HepG2 (cell line): Measurements from ENCODE around the gene NEIL1. TPM values are rescaled to one million over a fixed set of nuclear protein-coding genes. Genes with fewer than 3 reads are reported as not detected.
"Not testable (repeated sequence)": the region's sequence is repeated elsewhere in the genome, so short reads cannot be mapped to it uniquely, and the experiment has no call there.

Source experiments
- ATAC-seq: fragments of 200-7000 bp; cut with Tn5 transposase; 3 replicates; pipeline ENCODE4 v1.9.1; 2020; ENCODE audit warnings: mild to moderate bottlenecking, moderate library complexity
- BruUV-seq: library from RNA; stranded (reverse); fragments of 400-500 nt; replicated peaks from 2 replicates; lab custom pipeline; 2021; lab: Mats Ljungman, UMichigan
- CTCF ChIA-PET: fragments of 300-600 bp; formaldehyde crosslinking; extraction: SDS; loops from one replicate; lab custom pipeline; 2021; ENCODE audit warnings: low total read pairs, inconsistent platforms, low intra/inter-chr PET ratio; lab: Yijun Ruan, JAX
- POLR2A ChIA-PET: fragments of 350-600 bp; sonication (Branson Sonifier 250); formaldehyde crosslinking; loops from one replicate; lab custom pipeline; 2020; ENCODE audit warnings: antibody characterized with exemption, inconsistent platforms; lab: Yijun Ruan, JAX
- DNase-seq: peaks from one replicate; pipeline ENCODE4 v3.0.0-alpha.2; 2015; ENCODE audit warnings: low spot score
- FAIRE-seq: peaks from 3 replicates; lab custom pipeline; 2011; peaks lifted over from hg19 to GRCh38; lab: Jason Lieb, UNC
- H2AFZ ChIP-seq: one replicate; pipeline ENCODE4 v1.6.1; 2011; ENCODE audit warnings: low read length, inconsistent platforms
- H3K27ac ChIP-seq: fragments of 300-600 bp; 3 replicates; pipeline ENCODE4 v1.8.0; 2011; ENCODE audit warnings: mixed run types, mild to moderate bottlenecking, mixed read lengths, low read length, inconsistent platforms; ENCODE audit not compliant: insufficient read depth; ENCODE audit errors: extremely low read length
- H3K27me3 ChIP-seq, 2 experiments: fragments of 200-600 bp in 1 of 2; 2 replicates in 1 of 2; 3 replicates in 1 of 2; pipeline versions ENCODE4 v1.6.0 to v1.8.0; 2011; ENCODE audit warnings: low read length in 2 of 2, mild to moderate bottlenecking in 2 of 2, moderate library complexity in 2 of 2, inconsistent platforms in 1 of 2; ENCODE audit not compliant: insufficient read depth in 2 of 2, control insufficient read depth in 1 of 2
- H3K36me3 ChIP-seq, 2 experiments: fragments of 200-600 bp in 1 of 2; replicated peaks in 1 of 2; 2 replicates in 1 of 2; 3 replicates in 1 of 2; pipeline versions ENCODE4 v1.5.1 to v1.8.0; 2011; ENCODE audit warnings: low read length in 2 of 2, inconsistent platforms in 1 of 2; ENCODE audit not compliant: insufficient read depth in 2 of 2, control insufficient read depth in 1 of 2
- H3K4me1 ChIP-seq: 2 replicates; pipeline ENCODE4 v1.5.1; 2012; ENCODE audit warnings: low read length, inconsistent platforms; ENCODE audit not compliant: insufficient read depth
- H3K4me2 ChIP-seq: 2 replicates; pipeline ENCODE4 v1.6.0; 2011; ENCODE audit warnings: low read depth, low read length, inconsistent platforms
- H3K4me3 ChIP-seq, 3 experiments: fragments of 200-600 bp in 1 of 3; sonication (generic), shearing (Covaris generic) in 1 of 3; replicated peaks in 1 of 3; 2 replicates each; pipeline ENCODE4 v1.5.1; 2011 to 2016; ENCODE audit warnings: low read length in 3 of 3, inconsistent platforms in 2 of 3, low read depth in 2 of 3, mild to moderate bottlenecking in 2 of 3, control low read depth in 1 of 3, mixed read lengths in 1 of 3; ENCODE audit not compliant: insufficient read depth in 1 of 3
- H3K79me2 ChIP-seq: one replicate; pipeline ENCODE4 v1.6.1; 2011; ENCODE audit warnings: low read length, inconsistent platforms; ENCODE audit not compliant: insufficient read depth
- H3K9ac ChIP-seq: 2 replicates; pipeline ENCODE4 v1.6.0; 2011; ENCODE audit warnings: mild to moderate bottlenecking, low read depth, low read length, inconsistent platforms; ENCODE audit not compliant: insufficient read depth
- H3K9me3 ChIP-seq: 2 replicates; pipeline ENCODE4 v1.5.1; 2012; ENCODE audit warnings: mild to moderate bottlenecking, low read length
- H4K20me1 ChIP-seq: 2 replicates; pipeline ENCODE4 v1.6.0; 2011; ENCODE audit warnings: inconsistent platforms, mild to moderate bottlenecking, low read length, moderate library complexity; ENCODE audit not compliant: insufficient read depth
- BCL6 ChIP-seq: IDR thresholded peaks from 2 replicates; pipeline ENCODE4 v1.6.1; 2016; ENCODE audit warnings: missing genetic modification reagents, missing compliant biosample characterization
- STAG1 ChIP-seq: sonication (generic); formaldehyde crosslinking; IDR thresholded peaks from 2 replicates; pipeline ENCODE4 v1.4.0; 2020; ENCODE audit warnings: missing genetic modification reagents
- whole genome bisulfite sequencing: methylation state at CpG from one replicate; pipeline ENCODE4 v1.1.6; 2017; ENCODE audit warnings: low lambda C conversion rate; 5-methylcytosine and 5-hydroxymethylcytosine counted together
- in situ Hi-C: cut with HindIII; loops from 2 replicates; pipeline ENCODE4 v1.10.0; 2017; ENCODE audit warnings: low pct_unique_long_range_greater_than_20kb; ENCODE audit not compliant: extremely low pct_ligation_motif_present
- intact Hi-C: fragments of 100-400 bp; cut with micrococcal nuclease; formaldehyde crosslinking; loops from one replicate; pipeline ENCODE4 v1.10.0; 2022; ENCODE audit not compliant: unreplicated experiment
- polyA plus RNA-seq, 8 experiments: library from polyadenylated mRNA; depleted of rRNA in 3 of 8; stranded (reverse) in 7 of 8; unstranded in 1 of 8; fragments of >200 nt; fragmentation: Illumina TruSeq in 4 of 8; extraction: Trizol in 4 of 8; gene quantifications; 2 replicates each; pipeline versions ENCODE4 v1.2.1 to v1.2.3, GENCODE V29; 2011 to 2016; ENCODE audit warnings: low read depth in 4 of 8, missing spikeins in 1 of 8, mixed read lengths in 1 of 8; ENCODE audit not compliant: insufficient read depth in 1 of 8
- total RNA-seq, 5 experiments: library from RNA; depleted of rRNA; stranded (reverse); fragments of >200 nt; fragmentation: Illumina TruSeq; extraction: Trizol; gene quantifications; 2 replicates each; pipeline ENCODE4 v1.2.3, GENCODE V29; 2016; ENCODE audit warnings: low read depth in 1 of 5
- TF ChIP-seq, protein P1 (sequence below): sonication (generic); formaldehyde crosslinking; IDR thresholded peaks from 2 replicates; pipeline ENCODE4 v1.5.0; 2020; ENCODE audit warnings: mild to moderate bottlenecking, missing genetic modification reagents, moderate library complexity

NEIL1 gene
- total and polyA plus RNA-seq, 2 of the 13 experiments (the other 11 are each of a cell fraction or from before 2014, with no cell fraction given), result 10.4 to 15.5 TPM

DNA sequence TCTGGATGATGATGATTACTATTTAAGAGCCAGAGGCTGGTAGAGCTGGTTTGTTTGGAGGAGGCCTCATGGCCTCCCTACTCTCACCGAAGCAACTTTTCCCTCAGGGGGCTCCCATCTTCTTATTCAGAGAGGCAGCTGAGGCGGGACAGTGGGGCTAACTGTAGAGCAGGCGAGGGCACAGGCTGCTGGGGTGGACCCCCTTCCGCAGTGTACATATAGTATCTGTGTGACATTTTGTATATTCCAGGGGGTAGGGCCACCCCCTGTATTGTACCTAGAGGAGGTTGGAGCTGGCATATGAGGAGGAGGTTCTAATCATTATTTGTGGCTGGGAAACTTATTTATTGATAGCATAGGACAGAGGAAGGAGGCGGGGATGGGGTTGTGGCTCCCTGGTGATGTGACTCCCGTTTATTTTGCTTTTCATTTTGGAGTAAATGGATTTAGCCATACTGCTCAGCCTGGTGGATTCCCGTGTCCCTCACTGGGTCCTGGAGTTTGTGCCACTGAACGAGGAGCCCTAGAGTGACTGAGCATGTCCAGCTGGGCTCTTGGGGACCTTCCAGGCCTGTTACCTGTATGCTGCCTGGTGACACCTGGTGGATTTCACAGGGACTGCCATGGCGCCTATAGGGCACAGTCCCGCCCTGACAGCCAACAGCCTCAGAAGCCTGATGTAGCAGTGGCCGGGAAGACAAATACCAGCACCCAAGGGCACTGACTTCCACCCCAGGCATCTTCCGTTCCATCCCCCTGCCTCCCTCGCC, 48.1 kb upstream of the NEIL1 start:
- H3K27ac ChIP-seq, POLR2A ChIA-PET, H3K79me2 ChIP-seq, DNase-seq, H3K4me1 ChIP-seq, H3K9ac ChIP-seq, H4K20me1 ChIP-seq, H3K9me3 ChIP-seq, FAIRE-seq, BruUV-seq, in situ Hi-C loops, H3K4me3 ChIP-seq, intact Hi-C loops, H2AFZ ChIP-seq, CTCF ChIA-PET, H3K36me3 ChIP-seq, H3K27me3 ChIP-seq: not testable (repeated sequence)
- WGBS, result 69% methylated on average over 3 of the region's 13 CpGs
- TF ChIP-seq STAG1 (CRISPR knock-in tag), result 0 out of 2 replicates have a peak, but pooled peaks have one; percentile 22
- peak; percentile 99 for ATAC-seq
- peak overlapping the region; percentile 42 for H3K4me2 ChIP-seq

DNA sequence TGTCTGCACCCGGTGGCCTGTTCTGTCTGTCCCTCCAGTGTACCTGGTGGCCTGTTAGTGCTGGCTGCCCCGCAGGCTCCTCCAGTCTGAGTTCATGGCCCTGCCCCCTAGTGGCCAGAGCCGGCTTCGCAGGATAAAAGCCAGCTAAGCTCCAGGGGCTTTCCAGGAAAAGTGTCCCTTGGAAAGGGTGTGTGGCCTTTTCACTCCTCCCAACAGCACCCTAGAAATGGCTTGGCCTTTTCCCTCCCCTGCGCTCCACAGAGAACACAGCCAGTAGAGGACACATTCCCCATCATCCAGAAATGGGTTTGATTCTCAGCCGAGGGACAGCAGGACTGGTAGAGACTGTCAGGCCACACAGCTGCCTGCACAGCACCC, 47.5 kb upstream of the NEIL1 start:
- H3K9ac ChIP-seq, CTCF ChIA-PET, H3K27ac ChIP-seq, FAIRE-seq, intact Hi-C loops, H3K27me3 ChIP-seq, H2AFZ ChIP-seq, H3K79me2 ChIP-seq, H3K9me3 ChIP-seq, in situ Hi-C loops, H4K20me1 ChIP-seq, H3K36me3 ChIP-seq, BruUV-seq, H3K4me1 ChIP-seq, H3K4me3 ChIP-seq, DNase-seq, POLR2A ChIA-PET: not testable (repeated sequence)
- TF ChIP-seq, protein P1, sequence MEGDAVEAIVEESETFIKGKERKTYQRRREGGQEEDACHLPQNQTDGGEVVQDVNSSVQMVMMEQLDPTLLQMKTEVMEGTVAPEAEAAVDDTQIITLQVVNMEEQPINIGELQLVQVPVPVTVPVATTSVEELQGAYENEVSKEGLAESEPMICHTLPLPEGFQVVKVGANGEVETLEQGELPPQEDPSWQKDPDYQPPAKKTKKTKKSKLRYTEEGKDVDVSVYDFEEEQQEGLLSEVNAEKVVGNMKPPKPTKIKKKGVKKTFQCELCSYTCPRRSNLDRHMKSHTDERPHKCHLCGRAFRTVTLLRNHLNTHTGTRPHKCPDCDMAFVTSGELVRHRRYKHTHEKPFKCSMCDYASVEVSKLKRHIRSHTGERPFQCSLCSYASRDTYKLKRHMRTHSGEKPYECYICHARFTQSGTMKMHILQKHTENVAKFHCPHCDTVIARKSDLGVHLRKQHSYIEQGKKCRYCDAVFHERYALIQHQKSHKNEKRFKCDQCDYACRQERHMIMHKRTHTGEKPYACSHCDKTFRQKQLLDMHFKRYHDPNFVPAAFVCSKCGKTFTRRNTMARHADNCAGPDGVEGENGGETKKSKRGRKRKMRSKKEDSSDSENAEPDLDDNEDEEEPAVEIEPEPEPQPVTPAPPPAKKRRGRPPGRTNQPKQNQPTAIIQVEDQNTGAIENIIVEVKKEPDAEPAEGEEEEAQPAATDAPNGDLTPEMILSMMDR (CRISPR knock-in tag), result 0 out of 2 replicates have a peak, but pooled peaks have one; percentile 12
- 0 out of 2 replicates have a peak, but pooled peaks have one; percentile 23 for TF ChIP-seq BCL6 (CRISPR knock-in tag)
- peak overlapping the region; percentile 42 for H3K4me2 ChIP-seq
- WGBS, result 0% methylated on average over 1 of the region's 6 CpGs
- ATAC-seq, result peak; percentile 97

DNA sequence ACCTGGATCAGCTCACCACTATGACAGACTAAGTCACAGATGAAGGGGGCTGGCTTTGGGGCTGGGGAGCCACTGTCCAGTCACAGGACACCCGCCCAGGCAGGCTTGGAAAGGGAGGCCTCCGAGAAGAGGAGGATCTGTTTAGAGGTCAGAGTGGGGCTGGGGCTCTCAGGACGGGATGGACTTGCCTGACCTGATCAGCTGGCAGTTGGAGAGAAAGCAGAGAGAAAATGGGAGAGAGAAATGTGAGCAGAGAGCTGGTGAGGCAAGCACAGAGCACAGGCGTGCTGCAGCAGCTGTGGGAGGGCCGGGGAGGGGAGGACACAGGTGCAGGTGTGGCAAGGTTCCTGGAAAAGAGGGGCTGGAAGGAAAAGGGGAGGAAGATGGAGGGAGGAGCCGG, 46.8 kb upstream of the NEIL1 start:
- H3K4me3 ChIP-seq, H3K27ac ChIP-seq, ATAC-seq, H3K4me2 ChIP-seq, FAIRE-seq, CTCF ChIA-PET, H3K9ac ChIP-seq, H2AFZ ChIP-seq, H3K79me2 ChIP-seq, POLR2A ChIA-PET, H3K4me1 ChIP-seq, H3K27me3 ChIP-seq, H4K20me1 ChIP-seq, BruUV-seq, H3K9me3 ChIP-seq, DNase-seq, H3K36me3 ChIP-seq, in situ Hi-C loops: not testable (repeated sequence)
- intact Hi-C loops, result loop anchor here (10.0 kb wide), 1 partner anchor 265 kb away; no protein-coding TSS in a partner anchor
- 1% methylated on average over 5 of the region's 6 CpGs for whole genome bisulfite sequencing
